Fibroblast of villous mesenchyme (primary cell): Measurements from ENCODE around the gene PSTPIP1. TPM values are rescaled to one million over a fixed set of nuclear protein-coding genes. Genes with fewer than 3 reads are reported as not detected.

Source experiments
- DNase-seq: peaks from one replicate; pipeline ENCODE4 v3.0.0-alpha.2; 2010; ENCODE audit warnings: low read depth
- H3K4me3 ChIP-seq: 2 replicates; pipeline ENCODE4 v1.5.1; 2011; ENCODE audit warnings: low read depth, mild to moderate bottlenecking, low read length
- total RNA-seq: library from RNA; depleted of rRNA; stranded (reverse); fragments of >200 nt; gene quantifications from 2 replicates; pipeline ENCODE4 v1.2.3, GENCODE V29; 2012
- TF ChIP-seq, protein P1 (sequence below): IDR thresholded peaks from 2 replicates; pipeline ENCODE4 v1.5.1; 2012; ENCODE audit warnings: low read depth, mild to moderate bottlenecking, low read length; ENCODE audit not compliant: insufficient read depth

PSTPIP1 gene
- total RNA-seq, 1 donor = not detected

DNA sequence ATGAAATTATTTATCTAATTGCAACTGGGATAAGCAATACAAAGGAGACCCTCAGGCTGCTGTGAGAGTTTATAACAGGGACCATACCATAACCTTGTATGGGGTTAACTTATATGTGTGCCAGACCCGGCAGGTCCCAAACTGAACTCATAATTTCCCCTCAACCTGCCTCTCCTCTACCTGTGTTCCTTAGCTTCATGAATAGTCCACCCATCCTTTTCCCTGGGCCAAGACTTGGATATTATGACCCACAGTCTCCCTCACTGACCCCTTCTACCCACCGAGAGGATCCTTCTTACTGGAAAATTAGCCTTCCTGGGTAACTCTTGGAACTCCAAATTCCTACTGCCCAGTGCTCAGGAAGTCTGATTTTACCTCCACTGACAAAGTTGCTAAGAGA lies 79.4 kb downstream of the PSTPIP1 start:
- DNase-seq = no peak
- TF ChIP-seq, protein P1, sequence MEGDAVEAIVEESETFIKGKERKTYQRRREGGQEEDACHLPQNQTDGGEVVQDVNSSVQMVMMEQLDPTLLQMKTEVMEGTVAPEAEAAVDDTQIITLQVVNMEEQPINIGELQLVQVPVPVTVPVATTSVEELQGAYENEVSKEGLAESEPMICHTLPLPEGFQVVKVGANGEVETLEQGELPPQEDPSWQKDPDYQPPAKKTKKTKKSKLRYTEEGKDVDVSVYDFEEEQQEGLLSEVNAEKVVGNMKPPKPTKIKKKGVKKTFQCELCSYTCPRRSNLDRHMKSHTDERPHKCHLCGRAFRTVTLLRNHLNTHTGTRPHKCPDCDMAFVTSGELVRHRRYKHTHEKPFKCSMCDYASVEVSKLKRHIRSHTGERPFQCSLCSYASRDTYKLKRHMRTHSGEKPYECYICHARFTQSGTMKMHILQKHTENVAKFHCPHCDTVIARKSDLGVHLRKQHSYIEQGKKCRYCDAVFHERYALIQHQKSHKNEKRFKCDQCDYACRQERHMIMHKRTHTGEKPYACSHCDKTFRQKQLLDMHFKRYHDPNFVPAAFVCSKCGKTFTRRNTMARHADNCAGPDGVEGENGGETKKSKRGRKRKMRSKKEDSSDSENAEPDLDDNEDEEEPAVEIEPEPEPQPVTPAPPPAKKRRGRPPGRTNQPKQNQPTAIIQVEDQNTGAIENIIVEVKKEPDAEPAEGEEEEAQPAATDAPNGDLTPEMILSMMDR = no peak
- no peak overlapping the region for H3K4me3 ChIP-seq

DNA sequence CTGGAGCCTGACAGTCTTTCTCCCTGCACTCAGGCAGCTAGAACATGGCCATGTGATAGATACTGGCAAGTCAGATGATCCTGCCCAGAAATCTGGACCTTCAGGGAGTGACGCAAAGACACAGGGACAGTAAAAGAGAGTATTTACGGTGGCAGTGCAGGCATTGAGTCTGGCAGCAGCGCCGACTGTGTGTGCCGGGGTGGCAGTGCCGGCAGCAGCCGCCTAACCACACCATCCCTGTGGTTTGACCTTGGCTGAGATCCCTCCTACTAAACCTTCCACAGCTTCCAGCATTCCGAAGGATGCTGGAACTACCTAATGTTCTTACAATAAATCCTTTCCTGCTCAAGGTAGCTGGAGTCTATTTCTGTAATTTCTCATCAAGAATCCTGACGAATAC lies 80.6 kb downstream of the PSTPIP1 start:
- no peak overlapping the region for H3K4me3 ChIP-seq
- TF ChIP-seq, protein P1 = no peak
- DNase-seq = no peak

- no peak overlapping the region for H3K4me3 ChIP-seq
- TF ChIP-seq, protein P1 = no peak
- no peak for DNase-seq
Measured at GRCh38 chr15:77076323-77076915, 81.5 kb downstream of the PSTPIP1 start.

- no peak for DNase-seq
- H3K4me3 ChIP-seq = no peak overlapping the region
- TF ChIP-seq, protein P1 = no peak
Measured at GRCh38 chr15:77081971-77082370, 87.0 kb downstream of the PSTPIP1 start.

DNA sequence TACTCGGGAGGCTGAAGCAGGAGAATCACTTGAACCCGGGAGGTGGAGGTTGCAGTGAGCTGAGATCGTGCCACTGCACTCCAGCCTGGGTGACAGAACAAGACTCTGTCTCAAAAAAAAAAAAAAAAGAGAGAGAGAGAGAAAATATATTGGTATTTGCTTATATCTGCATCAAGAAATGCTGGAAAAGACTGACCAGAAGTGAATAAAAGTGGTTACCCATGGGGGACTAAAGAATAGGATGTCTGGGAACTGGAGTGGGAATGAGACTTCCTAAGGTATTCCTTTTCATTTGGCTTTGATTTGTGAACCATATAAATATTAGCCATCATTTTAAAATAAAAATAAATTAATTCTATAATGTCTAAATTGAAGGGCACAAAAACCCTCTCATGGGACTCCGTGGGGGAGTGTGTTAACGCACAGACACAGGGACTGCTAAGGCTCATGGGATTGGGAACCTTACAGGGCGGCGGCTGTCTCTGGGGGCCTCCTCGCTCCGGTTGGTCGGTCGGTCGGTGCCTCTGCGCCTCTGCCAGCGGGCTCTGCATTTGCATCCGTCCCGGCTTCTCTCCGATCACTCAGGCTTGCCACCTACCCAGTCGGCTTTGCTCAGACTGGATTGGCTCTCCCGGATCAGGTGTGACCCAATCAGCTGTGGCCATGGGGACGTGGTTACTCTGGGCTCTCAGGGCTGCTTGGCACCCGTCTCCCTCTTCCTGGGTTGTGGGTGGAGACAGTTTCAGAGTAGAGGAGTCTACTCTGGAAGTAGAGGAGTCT lies 88.6 kb downstream of the PSTPIP1 start:
- peak overlapping the region; percentile 36 for H3K4me3 ChIP-seq
- TF ChIP-seq, protein P1 = no peak
- peak; percentile 61 for DNase-seq

- TF ChIP-seq, protein P1 = no peak
- DNase-seq = no peak
- H3K4me3 ChIP-seq = no peak overlapping the region
Measured at GRCh38 chr15:77084436-77084835, 89.5 kb downstream of the PSTPIP1 start.
